Ishikawa (cell line): ENCODE data around the gene RMI2.

Source experiments
- EP300 ChIP-seq: IDR thresholded peaks from 2 replicates; pipeline ENCODE4 v1.6.1; 2012; ENCODE audit warnings: borderline replicate concordance
- FOXM1 ChIP-seq: IDR thresholded peaks from 2 replicates; pipeline ENCODE4 v1.6.1; 2012; ENCODE audit warnings: low read depth, borderline replicate concordance
- NFIC ChIP-seq: IDR thresholded peaks from 2 replicates; pipeline ENCODE4 v1.6.1; 2012
- RAD21 ChIP-seq: IDR thresholded peaks from 2 replicates; pipeline ENCODE4 v1.6.1; 2012; ENCODE audit warnings: low read depth
- TF ChIP-seq, protein P1 (sequence below): IDR thresholded peaks from 2 replicates; pipeline ENCODE4 v1.6.1; 2012; ENCODE audit warnings: low read depth, mild to moderate bottlenecking

DNA sequence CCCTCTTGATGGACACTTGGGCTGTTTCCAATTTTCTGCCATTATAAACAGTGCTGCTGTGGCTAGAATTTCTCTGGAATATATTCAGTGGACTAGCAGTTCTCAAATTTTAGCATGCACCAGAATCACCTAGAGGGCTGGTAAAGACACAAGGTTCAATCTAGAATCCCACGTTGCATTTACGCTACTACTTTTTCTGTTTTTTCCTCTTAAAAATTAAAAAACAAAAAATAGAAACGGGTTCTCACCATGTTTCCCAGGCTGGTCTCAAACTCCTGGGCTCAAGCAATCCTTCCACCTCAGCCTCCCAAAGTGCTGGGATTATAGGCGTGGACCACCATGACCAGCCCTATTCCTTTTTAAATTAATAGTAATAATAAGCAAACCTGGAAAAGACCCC, 49.6 kb upstream of the RMI2 start:
- TF ChIP-seq EP300 (no peak), RAD21 (no peak), FOXM1 (no peak), NFIC (no peak)
- TF ChIP-seq, protein P1, sequence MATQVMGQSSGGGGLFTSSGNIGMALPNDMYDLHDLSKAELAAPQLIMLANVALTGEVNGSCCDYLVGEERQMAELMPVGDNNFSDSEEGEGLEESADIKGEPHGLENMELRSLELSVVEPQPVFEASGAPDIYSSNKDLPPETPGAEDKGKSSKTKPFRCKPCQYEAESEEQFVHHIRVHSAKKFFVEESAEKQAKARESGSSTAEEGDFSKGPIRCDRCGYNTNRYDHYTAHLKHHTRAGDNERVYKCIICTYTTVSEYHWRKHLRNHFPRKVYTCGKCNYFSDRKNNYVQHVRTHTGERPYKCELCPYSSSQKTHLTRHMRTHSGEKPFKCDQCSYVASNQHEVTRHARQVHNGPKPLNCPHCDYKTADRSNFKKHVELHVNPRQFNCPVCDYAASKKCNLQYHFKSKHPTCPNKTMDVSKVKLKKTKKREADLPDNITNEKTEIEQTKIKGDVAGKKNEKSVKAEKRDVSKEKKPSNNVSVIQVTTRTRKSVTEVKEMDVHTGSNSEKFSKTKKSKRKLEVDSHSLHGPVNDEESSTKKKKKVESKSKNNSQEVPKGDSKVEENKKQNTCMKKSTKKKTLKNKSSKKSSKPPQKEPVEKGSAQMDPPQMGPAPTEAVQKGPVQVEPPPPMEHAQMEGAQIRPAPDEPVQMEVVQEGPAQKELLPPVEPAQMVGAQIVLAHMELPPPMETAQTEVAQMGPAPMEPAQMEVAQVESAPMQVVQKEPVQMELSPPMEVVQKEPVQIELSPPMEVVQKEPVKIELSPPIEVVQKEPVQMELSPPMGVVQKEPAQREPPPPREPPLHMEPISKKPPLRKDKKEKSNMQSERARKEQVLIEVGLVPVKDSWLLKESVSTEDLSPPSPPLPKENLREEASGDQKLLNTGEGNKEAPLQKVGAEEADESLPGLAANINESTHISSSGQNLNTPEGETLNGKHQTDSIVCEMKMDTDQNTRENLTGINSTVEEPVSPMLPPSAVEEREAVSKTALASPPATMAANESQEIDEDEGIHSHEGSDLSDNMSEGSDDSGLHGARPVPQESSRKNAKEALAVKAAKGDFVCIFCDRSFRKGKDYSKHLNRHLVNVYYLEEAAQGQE = no peak
